Measurements from ENCODE around the gene SLC6A5.

The SLC6A5 gene

DNA sequence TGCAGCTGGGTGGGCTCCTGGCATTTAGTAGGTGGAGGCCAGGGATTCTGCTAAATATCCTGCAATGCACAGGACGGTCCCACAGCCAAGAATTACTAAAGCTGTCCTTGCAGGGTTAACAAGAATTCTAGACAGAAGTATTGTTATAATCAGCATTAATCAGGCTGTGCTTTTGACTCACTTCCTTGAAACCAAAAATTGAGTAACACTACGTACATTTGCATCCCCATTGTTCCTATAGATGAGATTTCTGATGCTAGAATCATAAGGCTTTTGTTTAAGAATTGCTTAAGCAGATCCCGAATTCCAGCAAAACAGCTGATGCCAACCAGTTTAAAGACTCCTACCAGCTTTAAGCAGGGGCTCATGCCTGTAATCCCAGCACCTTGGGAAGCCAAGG is 11.4 kb downstream of the SLC6A5 start:
- H3K27me3 ChIP-seq (ENCODE audit: control insufficient read depth in 1 of 2, insufficient read depth in 2 of 2, low read length in 2 of 2) = peaks cover 22 to 23% of the 10 kb centered on the region in 2 donors
- H3K36me3 ChIP-seq (ENCODE audit: insufficient read depth, low read length) = no peaks in the 10 kb centered on the region
- no peak overlapping the region for H3K27ac ChIP-seq (ENCODE audit: low read depth, low read length)
- no peak overlapping the region for H3K4me3 ChIP-seq (ENCODE audit: low read depth in 1 of 2, low read length in 2 of 2)
- no peaks in the 10 kb centered on the region for H3K4me1 ChIP-seq (ENCODE audit: insufficient read depth, low read length)
- no peaks in the 10 kb centered on the region for H3K9me3 ChIP-seq (ENCODE audit: low read length)
- H3K9ac ChIP-seq (ENCODE audit: low read length) = no peak overlapping the region

DNA sequence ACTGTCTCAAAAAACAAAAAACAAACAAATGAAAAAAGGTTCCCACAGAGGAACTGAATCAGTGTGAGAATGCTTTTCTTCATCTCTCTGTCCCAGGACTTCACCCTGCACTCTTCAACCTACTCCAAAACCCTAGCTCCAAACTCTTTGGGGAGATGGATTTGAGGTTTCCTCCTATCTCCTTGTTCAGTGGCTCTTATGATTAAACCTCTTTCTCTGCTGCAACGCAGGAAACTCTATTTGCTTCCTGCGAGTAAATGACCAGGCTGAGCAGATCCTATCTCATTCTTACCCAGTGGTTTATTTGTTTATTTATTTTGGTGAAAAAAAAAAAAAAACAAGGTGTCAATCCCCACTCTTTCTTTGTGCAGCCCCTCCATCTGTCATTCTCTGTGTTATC is 12.0 kb downstream of the SLC6A5 start:
- H3K27me3 ChIP-seq (ENCODE audit: control insufficient read depth in 1 of 2, insufficient read depth in 2 of 2, low read length in 2 of 2) = peaks cover 17 to 18% of the 10 kb centered on the region in 2 donors
- no peak overlapping the region for H3K27ac ChIP-seq (ENCODE audit: low read depth, low read length)
- H3K9me3 ChIP-seq (ENCODE audit: low read length) = no peaks in the 10 kb centered on the region
- H3K36me3 ChIP-seq (ENCODE audit: insufficient read depth, low read length) = no peaks in the 10 kb centered on the region
- no peak overlapping the region for H3K9ac ChIP-seq (ENCODE audit: low read length)
- H3K4me1 ChIP-seq (ENCODE audit: insufficient read depth, low read length) = no peaks in the 10 kb centered on the region
- H3K4me3 ChIP-seq (ENCODE audit: low read depth in 1 of 2, low read length in 2 of 2) = no peak overlapping the region

DNA sequence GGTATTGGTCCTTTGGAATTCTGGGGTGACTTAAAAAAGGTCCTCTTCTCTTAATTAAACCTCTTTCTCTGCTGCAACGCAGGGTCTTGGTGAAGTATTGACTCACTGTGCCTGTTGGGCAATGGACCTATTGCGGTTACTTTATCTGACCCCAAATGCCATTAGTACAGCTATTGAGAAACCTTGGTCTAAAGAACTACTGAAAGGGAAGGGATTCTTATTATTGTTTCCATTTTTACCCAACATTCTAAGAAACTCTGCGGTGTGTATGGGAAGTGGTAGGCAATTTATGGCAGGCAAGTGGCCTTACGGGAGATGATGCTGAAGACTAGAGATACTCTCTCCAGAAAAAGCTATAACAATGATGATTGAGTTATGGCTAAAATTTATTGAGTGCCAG is 12.5 kb downstream of the SLC6A5 start:
- H3K36me3 ChIP-seq (ENCODE audit: insufficient read depth, low read length) = no peaks in the 10 kb centered on the region
- H3K27me3 ChIP-seq (ENCODE audit: control insufficient read depth in 1 of 2, insufficient read depth in 2 of 2, low read length in 2 of 2) = peaks cover 14 to 18% of the 10 kb centered on the region in 2 donors
- no peaks in the 10 kb centered on the region for H3K4me1 ChIP-seq (ENCODE audit: insufficient read depth, low read length)
- no peaks in the 10 kb centered on the region for H3K9me3 ChIP-seq (ENCODE audit: low read length)
- no peak overlapping the region for H3K27ac ChIP-seq (ENCODE audit: low read depth, low read length)
- H3K4me3 ChIP-seq (ENCODE audit: low read depth in 1 of 2, low read length in 2 of 2) = no peak overlapping the region
- no peak overlapping the region for H3K9ac ChIP-seq (ENCODE audit: low read length)

DNA sequence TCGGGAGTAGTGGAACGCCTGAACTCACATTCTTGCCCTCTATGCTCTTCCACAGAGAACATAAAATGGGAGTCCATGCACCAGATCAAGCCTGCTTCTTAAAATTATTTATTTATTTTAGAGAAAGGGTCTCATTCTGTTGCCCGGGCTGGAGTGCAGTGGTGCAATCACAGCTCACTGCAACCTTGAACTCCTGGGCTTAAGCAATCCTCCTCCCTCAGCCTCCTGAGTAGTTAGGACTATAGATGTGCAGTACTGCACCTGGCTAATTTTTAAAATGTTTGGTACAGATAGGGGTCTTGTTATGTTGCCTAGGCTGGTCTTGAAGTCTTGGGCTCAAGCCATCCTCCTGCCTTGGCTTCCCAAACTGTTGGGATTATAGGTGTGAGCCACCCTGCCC is 13.0 kb downstream of the SLC6A5 start:
- Histone ChIP-seq H3K27ac (ENCODE audit: low read depth, low read length) (no peak overlapping the region), H3K4me3 (ENCODE audit: low read depth in 1 of 2, low read length in 2 of 2) (no peak overlapping the region), H3K27me3 (ENCODE audit: control insufficient read depth in 1 of 2, insufficient read depth in 2 of 2, low read length in 2 of 2) (peaks cover 9 to 18% of the 10 kb centered on the region in 2 donors), H3K4me1 (ENCODE audit: insufficient read depth, low read length) (no peaks in the 10 kb centered on the region), H3K9ac (ENCODE audit: low read length) (no peak overlapping the region), H3K36me3 (ENCODE audit: insufficient read depth, low read length) (no peaks in the 10 kb centered on the region), H3K9me3 (ENCODE audit: low read length) (no peaks in the 10 kb centered on the region)

DNA sequence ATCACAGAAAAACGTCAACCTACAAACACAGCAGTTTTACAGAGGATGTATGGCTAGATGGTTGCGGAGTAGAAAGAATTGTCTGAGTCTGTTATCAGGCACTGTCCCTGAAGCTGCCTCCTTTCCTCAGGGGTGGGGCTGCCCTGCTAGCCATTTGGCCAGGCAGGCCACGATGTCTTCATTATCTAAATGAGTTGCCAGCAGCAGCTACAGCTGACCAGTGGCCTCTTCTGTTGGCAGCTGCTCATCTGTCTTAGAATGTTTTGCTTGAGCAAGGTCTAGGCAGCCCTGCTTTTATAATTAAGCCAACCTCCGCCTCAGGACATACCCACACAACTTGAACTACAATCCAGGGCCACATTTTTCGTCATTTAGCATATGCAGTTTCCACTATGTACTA is 17.5 kb downstream of the SLC6A5 start:
- Histone ChIP-seq H3K4me3 (ENCODE audit: low read depth in 1 of 2, low read length in 2 of 2) (no peak overlapping the region), H3K9me3 (ENCODE audit: low read length) (no peaks in the 10 kb centered on the region), H3K27ac (ENCODE audit: low read depth, low read length) (no peak overlapping the region), H3K27me3 (ENCODE audit: control insufficient read depth in 1 of 2, insufficient read depth in 2 of 2, low read length in 2 of 2) (no peaks in the 10 kb centered on the region), H3K36me3 (ENCODE audit: insufficient read depth, low read length) (no peaks in the 10 kb centered on the region), H3K4me1 (ENCODE audit: insufficient read depth, low read length) (no peaks in the 10 kb centered on the region), H3K9ac (ENCODE audit: low read length) (no peak overlapping the region)

DNA sequence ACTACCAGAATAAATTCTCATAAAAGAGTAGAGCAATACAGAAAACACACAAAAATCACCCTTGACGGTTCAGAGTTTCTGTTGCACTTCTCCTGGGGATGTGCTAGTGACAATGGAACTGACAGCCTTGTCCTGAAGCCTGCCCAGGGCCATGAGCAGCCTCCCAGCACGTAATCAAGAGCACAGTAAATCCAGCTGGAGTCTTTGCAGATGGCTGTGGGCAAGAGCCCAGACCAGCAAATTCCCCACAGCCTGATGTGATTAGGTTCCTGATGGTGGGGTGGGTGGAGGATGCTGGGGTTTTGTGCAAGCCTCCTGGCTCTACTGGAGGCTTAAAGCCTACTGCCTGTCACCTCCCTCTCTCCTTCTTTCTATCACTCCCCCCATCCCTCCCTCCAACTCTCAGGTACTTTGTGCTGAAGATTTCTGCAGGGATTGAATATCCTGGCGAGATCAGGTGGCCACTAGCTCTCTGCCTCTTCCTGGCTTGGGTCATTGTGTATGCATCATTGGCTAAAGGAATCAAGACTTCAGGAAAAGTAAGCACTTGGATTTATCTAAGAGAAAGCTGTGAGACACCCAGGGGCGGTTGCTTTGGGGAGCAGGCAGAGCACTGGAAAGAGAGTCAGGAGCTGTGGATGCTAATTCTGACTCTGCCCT is 18.1 kb downstream of the SLC6A5 start:
- Histone ChIP-seq H3K27ac (ENCODE audit: low read depth, low read length) (no peak overlapping the region), H3K27me3 (ENCODE audit: control insufficient read depth in 1 of 2, insufficient read depth in 2 of 2, low read length in 2 of 2) (no peaks in the 10 kb centered on the region), H3K4me3 (ENCODE audit: low read depth in 1 of 2, low read length in 2 of 2) (no peak overlapping the region), H3K9ac (ENCODE audit: low read length) (no peak overlapping the region), H3K4me1 (ENCODE audit: insufficient read depth, low read length) (no peaks in the 10 kb centered on the region), H3K9me3 (ENCODE audit: low read length) (no peaks in the 10 kb centered on the region), H3K36me3 (ENCODE audit: insufficient read depth, low read length) (no peaks in the 10 kb centered on the region)

DNA sequence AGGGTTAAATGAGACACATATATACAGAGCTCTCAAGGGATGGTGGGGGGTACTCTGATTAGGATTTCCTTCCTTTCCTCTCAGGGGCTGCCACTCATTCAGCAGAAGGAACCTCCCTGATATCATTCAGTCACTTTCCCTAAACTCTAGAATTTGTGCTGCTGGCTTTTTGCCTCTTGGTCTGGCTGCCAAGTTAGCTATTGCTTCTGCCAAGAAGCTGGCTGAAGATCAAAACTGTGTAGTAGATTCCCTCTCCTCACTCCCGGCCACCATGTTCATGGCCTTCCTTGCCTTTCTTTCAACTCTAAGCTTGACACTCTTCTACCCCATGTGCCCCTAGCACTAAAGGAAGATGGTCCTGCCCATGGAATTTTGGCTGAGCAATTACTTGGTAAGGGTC is 18.7 kb downstream of the SLC6A5 start:
- H3K27ac ChIP-seq (ENCODE audit: low read depth, low read length) = no peak overlapping the region
- H3K4me1 ChIP-seq (ENCODE audit: insufficient read depth, low read length) = no peaks in the 10 kb centered on the region
- H3K9ac ChIP-seq (ENCODE audit: low read length) = no peak overlapping the region
- H3K36me3 ChIP-seq (ENCODE audit: insufficient read depth, low read length) = no peaks in the 10 kb centered on the region
- H3K9me3 ChIP-seq (ENCODE audit: low read length) = no peaks in the 10 kb centered on the region
- no peaks in the 10 kb centered on the region for H3K27me3 ChIP-seq (ENCODE audit: control insufficient read depth in 1 of 2, insufficient read depth in 2 of 2, low read length in 2 of 2)
- no peak overlapping the region for H3K4me3 ChIP-seq (ENCODE audit: low read depth in 1 of 2, low read length in 2 of 2)

DNA sequence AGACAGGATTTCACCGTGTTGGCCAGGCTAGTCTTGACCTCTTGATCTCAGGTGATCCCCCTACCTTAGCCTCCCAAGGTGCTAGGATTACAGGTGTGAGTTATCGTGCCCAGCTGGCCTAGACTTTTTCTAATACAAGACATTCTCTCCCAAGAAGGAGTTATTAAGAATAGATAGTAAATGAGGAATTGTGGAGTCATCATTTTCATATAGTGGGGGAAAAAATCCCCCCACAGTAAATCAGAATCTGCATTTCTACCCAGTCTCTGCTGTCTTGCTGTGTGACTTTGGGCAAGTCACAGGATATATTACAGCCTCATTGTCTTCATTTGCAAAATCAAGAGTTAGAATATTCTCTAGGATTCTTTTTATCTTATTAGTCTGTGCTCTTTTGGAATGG is 21.6 kb downstream of the SLC6A5 start:
- Histone ChIP-seq H3K9me3 (ENCODE audit: low read length) (no peaks in the 10 kb centered on the region), H3K4me1 (ENCODE audit: insufficient read depth, low read length) (no peaks in the 10 kb centered on the region), H3K9ac (ENCODE audit: low read length) (no peak overlapping the region), H3K27ac (ENCODE audit: low read depth, low read length) (no peak overlapping the region), H3K27me3 (ENCODE audit: control insufficient read depth in 1 of 2, insufficient read depth in 2 of 2, low read length in 2 of 2) (no peaks in the 10 kb centered on the region), H3K36me3 (ENCODE audit: insufficient read depth, low read length) (no peaks in the 10 kb centered on the region), H3K4me3 (ENCODE audit: low read depth in 1 of 2, low read length in 2 of 2) (no peak overlapping the region)

DNA sequence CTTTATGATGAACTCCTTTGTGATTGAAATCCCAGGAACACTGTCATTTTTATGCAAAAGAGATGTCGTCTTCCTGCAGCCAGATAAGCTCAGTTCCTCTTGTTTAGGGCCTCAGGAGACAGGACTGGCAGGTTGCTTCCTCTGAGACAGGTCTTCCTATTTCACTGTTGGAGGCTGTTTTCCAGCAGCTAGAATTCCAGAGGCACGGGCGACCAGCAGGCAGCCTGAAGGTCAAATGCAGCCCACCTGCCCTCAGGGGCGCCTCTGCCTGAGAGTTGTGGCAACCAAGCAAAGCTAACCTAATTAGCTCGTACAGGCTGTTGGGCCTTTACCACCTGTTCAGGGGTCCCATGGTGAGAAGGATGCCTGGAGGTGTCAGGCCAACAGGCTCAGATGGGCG is 22.3 kb downstream of the SLC6A5 start:
- Histone ChIP-seq H3K9me3 (ENCODE audit: low read length) (no peaks in the 10 kb centered on the region), H3K27ac (ENCODE audit: low read depth, low read length) (no peak overlapping the region), H3K36me3 (ENCODE audit: insufficient read depth, low read length) (no peaks in the 10 kb centered on the region), H3K4me3 (ENCODE audit: low read depth in 1 of 2, low read length in 2 of 2) (no peak overlapping the region), H3K4me1 (ENCODE audit: insufficient read depth, low read length) (no peaks in the 10 kb centered on the region), H3K27me3 (ENCODE audit: control insufficient read depth in 1 of 2, insufficient read depth in 2 of 2, low read length in 2 of 2) (no peaks in the 10 kb centered on the region), H3K9ac (ENCODE audit: low read length) (no peak overlapping the region)

DNA sequence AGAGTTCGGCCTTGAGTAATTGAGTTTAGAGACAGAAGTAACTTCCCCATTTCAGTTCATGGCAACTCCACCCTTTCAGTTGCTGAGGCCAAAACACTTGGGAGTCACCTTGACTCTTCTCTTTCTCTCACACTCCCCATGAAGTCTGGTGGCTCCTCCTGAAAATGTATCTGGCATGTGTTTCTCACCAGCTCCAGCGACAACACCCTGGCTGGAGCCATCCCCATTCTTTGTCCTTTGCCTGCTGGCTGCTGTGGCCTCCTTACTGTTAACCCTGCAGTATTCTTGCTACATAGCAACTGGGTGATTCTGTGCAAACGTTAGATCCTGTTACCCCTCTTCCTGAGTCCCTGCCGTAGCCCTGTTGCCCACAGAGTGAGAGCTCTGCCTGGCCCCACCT is 23.8 kb downstream of the SLC6A5 start:
- Histone ChIP-seq H3K27me3 (ENCODE audit: control insufficient read depth in 1 of 2, insufficient read depth in 2 of 2, low read length in 2 of 2) (no peaks in the 10 kb centered on the region), H3K9ac (ENCODE audit: low read length) (no peak overlapping the region), H3K4me1 (ENCODE audit: insufficient read depth, low read length) (no peaks in the 10 kb centered on the region), H3K9me3 (ENCODE audit: low read length) (no peaks in the 10 kb centered on the region), H3K36me3 (ENCODE audit: insufficient read depth, low read length) (no peaks in the 10 kb centered on the region), H3K4me3 (ENCODE audit: low read depth in 1 of 2, low read length in 2 of 2) (no peak overlapping the region), H3K27ac (ENCODE audit: low read depth, low read length) (no peak overlapping the region)

DNA sequence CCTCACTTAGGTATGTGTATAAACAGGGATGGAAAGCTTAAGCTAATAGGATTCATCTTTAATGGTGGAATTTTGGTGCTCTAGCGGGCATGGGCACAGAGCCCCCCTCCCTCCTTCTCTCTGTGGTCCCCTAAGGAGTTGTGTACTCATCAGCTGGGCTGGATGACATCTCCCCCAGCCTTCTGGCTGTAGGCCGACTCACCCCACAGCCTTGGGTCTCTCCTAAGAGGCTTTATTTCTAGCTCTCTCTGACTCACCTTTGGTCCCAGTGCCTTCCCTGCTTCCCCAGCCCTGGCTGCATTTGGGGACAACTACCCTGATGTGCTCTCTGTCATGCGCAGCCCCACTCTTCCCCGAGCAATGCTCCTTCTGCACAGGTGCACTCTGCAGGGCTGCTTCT is 26.9 kb downstream of the SLC6A5 start:
- H3K9ac ChIP-seq (ENCODE audit: low read length) = no peak overlapping the region
- H3K4me3 ChIP-seq (ENCODE audit: low read depth in 1 of 2, low read length in 2 of 2) = no peak overlapping the region
- H3K27ac ChIP-seq (ENCODE audit: low read depth, low read length) = no peak overlapping the region
- H3K36me3 ChIP-seq (ENCODE audit: insufficient read depth, low read length) = no peaks in the 10 kb centered on the region
- H3K9me3 ChIP-seq (ENCODE audit: low read length) = no peaks in the 10 kb centered on the region
- H3K4me1 ChIP-seq (ENCODE audit: insufficient read depth, low read length) = no peaks in the 10 kb centered on the region
- H3K27me3 ChIP-seq (ENCODE audit: control insufficient read depth in 1 of 2, insufficient read depth in 2 of 2, low read length in 2 of 2) = no peaks in the 10 kb centered on the region

DNA sequence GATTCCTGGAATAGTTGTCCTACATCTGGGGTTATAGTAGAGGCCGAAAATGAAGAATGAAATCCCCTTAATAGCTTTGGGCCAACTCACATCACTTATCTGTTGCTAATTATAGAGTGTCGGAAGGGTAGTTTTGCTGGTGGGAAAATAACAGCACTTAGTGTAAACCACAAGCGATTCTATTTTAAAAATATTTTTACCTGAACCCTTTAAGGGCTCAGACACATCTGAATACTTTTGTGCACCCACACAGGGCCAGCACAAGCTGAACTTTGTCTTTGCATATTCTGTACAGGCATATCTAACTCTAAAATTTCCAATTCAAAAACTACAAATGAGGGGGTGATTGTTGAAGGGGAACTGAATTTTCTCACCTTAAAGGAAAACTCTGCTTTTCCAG is 27.6 kb downstream of the SLC6A5 start:
- Histone ChIP-seq H3K9ac (ENCODE audit: low read length) (no peak overlapping the region), H3K27me3 (ENCODE audit: control insufficient read depth in 1 of 2, insufficient read depth in 2 of 2, low read length in 2 of 2) (no peaks in the 10 kb centered on the region), H3K36me3 (ENCODE audit: insufficient read depth, low read length) (no peaks in the 10 kb centered on the region), H3K27ac (ENCODE audit: low read depth, low read length) (no peak overlapping the region), H3K4me3 (ENCODE audit: low read depth in 1 of 2, low read length in 2 of 2) (no peak overlapping the region), H3K4me1 (ENCODE audit: insufficient read depth, low read length) (no peaks in the 10 kb centered on the region), H3K9me3 (ENCODE audit: low read length) (no peaks in the 10 kb centered on the region)
